Peyer's patch (tissue), 4 donors: ENCODE results near the gene P2RY14. TPM values are rescaled to one million over a fixed set of nuclear protein-coding genes. Genes with fewer than 3 reads are reported as not detected.
"Not testable (repeated sequence)": the region's sequence is repeated elsewhere in the genome, so short reads cannot be mapped to it uniquely, and the experiment has no call there.

Experiments used
- DNase-seq, 3 donors: peaks; one replicate each; pipeline ENCODE4 v3.0.0-alpha.2; 2017 to 2019
- H3K27ac ChIP-seq, 4 donors: fragments of 200-600 bp; sonication (generic); one replicate each; pipeline ENCODE4 v1.5.1; 2016 to 2019
- H3K27me3 ChIP-seq, 2 donors: fragments of 200-600 bp; sonication (generic); one replicate each; pipeline ENCODE4 v1.5.1; 2019
- H3K36me3 ChIP-seq, 3 donors: fragments of 200-600 bp; sonication (generic); one replicate each; pipeline ENCODE4 v1.5.1; 2016 to 2019
- H3K4me1 ChIP-seq, 4 donors: fragments of 200-600 bp; sonication (generic); one replicate each; pipeline ENCODE4 v1.5.1; 2016 to 2019
- H3K4me3 ChIP-seq, 4 donors: fragments of 200-600 bp; sonication (generic); 1 replicate in 3 of 4; 2 replicates in 1 of 4; pipeline ENCODE4 v1.5.1; 2016 to 2019; ENCODE audit warnings: mild to moderate bottlenecking in 1 of 4
- H3K9me3 ChIP-seq, 4 donors: fragments of 200-600 bp; sonication (generic); one replicate each; pipeline ENCODE4 v1.5.1; 2016 to 2019; ENCODE audit warnings: mild to moderate bottlenecking in 1 of 4
- CTCF ChIP-seq, 6 experiments: fragments of 450-650 bp in 4 of 6; fragments of 200-600 bp in 2 of 6; sonication (generic) in 1 of 6; IDR thresholded peaks; one replicate each; pipeline ENCODE4 v1.5.1; 2017 to 2019; ENCODE audit warnings: antibody characterized with exemption in 6 of 6, mild to moderate bottlenecking in 3 of 6, moderate library complexity in 1 of 6
- POLR2A ChIP-seq, 2 donors: fragments of 450-650 bp; IDR thresholded peaks; one replicate each; pipeline ENCODE4 v1.5.1; 2017; ENCODE audit warnings: antibody characterized with exemption in 2 of 2, mild to moderate bottlenecking in 2 of 2, moderate library complexity in 2 of 2
- total RNA-seq, 4 donors: library from RNA; depleted of rRNA; stranded (reverse); fragments of >200 nt; gene quantifications; one replicate each; pipeline ENCODE4 v1.1.0, GENCODE V29; 2016

P2RY14 gene
- total RNA-seq, 4 donors from 2014 or later = 1.2 to 3.6 (median 2.0) TPM

DNA sequence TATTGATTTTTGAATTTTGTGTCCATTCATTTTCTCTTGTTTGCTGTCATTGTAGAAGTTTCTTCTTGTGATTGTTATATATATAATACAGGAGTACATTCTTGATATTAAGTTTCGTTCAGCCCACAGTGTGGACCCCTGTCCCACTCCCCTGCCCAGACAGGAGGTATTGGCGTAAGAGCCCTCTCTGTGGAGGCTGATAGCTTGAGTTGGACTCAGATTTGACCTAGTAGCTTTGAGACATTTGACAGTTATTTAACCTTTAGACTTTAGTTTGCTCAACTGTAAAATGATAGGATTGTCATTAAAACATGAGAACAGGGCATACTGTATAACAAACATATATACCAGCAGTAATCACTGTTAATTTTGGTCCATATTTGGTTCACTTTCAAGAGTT, 102.4 kb downstream of the P2RY14 start:
- TF ChIP-seq POLR2A (IDR thresholded peaks at IDR 0.05) (no peak), CTCF (IDR thresholded peaks at IDR 0.05) (no peak)
- DNase-seq = no peak
- Histone ChIP-seq H3K27me3 (no peaks in the 10 kb centered on the region), H3K4me3 (no peak overlapping the region), H3K36me3 (no peaks in the 10 kb centered on the region), H3K9me3 (no peaks in the 10 kb centered on the region), H3K4me1 (peaks cover 0 to 3% (median 0%) of the 10 kb centered on the region in 4 donors), H3K27ac (no peak overlapping the region)

DNA sequence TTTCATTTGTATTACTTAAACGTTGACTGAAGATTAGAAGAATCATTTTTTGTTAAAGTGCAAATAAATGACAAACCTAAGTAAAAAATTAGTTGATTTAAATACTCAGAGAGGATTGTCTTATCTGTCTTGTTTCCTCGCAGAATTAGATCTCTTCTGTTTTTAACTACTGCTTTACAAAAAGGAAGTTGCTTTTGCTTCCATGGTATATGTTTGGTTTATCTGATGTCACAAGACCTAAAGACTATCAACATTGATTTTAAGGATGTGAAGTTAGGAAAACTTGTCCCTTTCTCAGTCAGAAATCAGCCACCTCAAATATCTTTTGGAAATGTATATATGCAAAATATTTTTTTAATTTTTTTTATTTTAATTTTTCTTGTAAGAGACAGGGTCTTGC, 104.0 kb downstream of the P2RY14 start:
- no peak overlapping the region for H3K27ac ChIP-seq
- no peak for TF ChIP-seq CTCF (IDR thresholded peaks at IDR 0.05)
- no peak for TF ChIP-seq POLR2A (IDR thresholded peaks at IDR 0.05)
- H3K27me3 ChIP-seq = no peaks in the 10 kb centered on the region
- no peak for DNase-seq
- no peaks in the 10 kb centered on the region for H3K9me3 ChIP-seq
- H3K4me1 ChIP-seq = peaks cover 0 to 5% (median 1%) of the 10 kb centered on the region in 4 donors
- no peaks in the 10 kb centered on the region for H3K36me3 ChIP-seq
- H3K4me3 ChIP-seq = no peak overlapping the region

DNA sequence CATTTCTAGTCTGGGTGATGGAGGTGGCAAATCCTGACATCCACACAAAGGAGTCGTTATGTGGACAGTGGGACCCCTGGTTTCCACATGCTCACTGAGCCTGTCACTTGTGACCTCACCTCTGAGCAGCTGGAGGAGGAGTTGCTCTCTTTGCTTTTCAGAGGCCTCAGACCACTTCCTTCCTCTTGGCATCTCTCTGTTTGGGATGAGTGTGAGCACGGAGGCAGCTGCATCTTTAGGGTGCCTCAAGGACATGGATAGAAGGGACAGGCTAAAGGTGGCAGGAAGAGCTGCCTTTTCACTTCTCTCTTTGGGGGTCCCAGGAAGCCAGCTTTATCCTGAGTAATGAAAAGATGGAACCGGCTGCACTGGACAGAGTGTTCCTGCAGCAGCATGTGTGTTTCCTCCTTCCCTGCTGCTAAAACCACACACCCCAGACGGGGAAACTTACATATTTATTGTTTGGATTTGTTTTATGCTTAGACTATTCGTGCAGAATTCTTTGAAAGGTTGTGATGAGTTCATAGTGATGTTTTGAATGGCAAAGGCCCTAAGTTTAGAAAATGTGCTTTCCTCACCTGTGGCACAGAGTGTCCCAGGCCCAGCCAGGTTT, 107.1 kb downstream of the P2RY14 start:
- TF ChIP-seq POLR2A (IDR thresholded peaks at IDR 0.05) = no peak
- no peak for TF ChIP-seq CTCF (IDR thresholded peaks at IDR 0.05)
- H3K27ac ChIP-seq = peak overlapping the region in 3 of 4 donors; percentile 48 to 60 (median 53)
- peak in 2 of 3 donors; percentile 50 to 74 for DNase-seq

DNA sequence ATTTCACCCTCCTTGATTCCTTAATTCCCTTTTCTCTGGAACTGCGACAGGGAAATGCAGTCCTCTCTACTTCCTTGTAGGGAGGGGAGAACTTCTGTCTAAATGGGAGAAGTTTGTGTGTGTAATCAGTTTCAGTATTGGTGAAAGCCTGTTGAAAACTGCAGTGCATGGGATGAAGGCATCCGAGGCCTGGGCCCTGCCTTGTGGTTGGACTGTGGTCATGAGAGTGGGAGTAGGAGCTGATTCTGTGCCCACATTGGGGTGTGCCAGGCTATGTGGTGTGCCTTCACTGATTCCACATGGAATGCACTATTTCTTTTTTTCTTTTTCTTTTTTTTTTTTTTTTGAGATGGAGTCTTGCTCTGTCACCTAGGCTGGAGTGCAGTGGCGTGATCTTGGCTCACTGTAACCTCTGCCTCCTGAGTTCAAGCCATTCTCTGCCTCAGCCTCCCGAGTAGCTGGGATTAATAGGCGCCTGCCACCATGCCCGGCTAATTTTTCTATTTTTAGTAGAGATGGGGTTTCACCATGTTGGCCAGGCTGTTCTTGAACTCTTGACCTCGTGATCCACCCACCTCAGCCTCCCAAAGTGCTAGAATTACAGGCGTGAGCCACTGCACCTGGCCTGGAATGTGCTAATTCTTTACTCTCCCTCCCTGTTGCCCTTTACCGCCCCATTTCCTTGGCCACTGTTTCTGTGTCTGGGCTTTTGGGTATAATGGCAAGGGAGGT, 108.2 kb downstream of the P2RY14 start:
- not testable (repeated sequence) for H3K4me1 ChIP-seq, H3K36me3 ChIP-seq, H3K27me3 ChIP-seq, H3K4me3 ChIP-seq, H3K9me3 ChIP-seq
- DNase-seq = peak in 2 of 3 donors; percentile 40 to 60
- H3K27ac ChIP-seq = peak overlapping the region in 3 of 4 donors; percentile 48 to 60 (median 53)

More for the DNA sequence above, 107.1 kb downstream of the P2RY14 start:
- H3K9me3 ChIP-seq = no peaks in the 10 kb centered on the region
- peaks cover 0 to 5% (median 1%) of the 10 kb centered on the region in 4 donors for H3K4me1 ChIP-seq
- H3K27me3 ChIP-seq = no peaks in the 10 kb centered on the region
- no peaks in the 10 kb centered on the region for H3K36me3 ChIP-seq
- H3K4me3 ChIP-seq = no peak overlapping the region

GRCh38 chr3:151169262-151169947, 108.9 kb downstream of the P2RY14 start:
- Histone ChIP-seq H3K36me3 (no peaks in the 10 kb centered on the region), H3K27ac (peak overlapping the region in 1 of 4 donors; percentile 53), H3K4me3 (no peak overlapping the region), H3K9me3 (no peaks in the 10 kb centered on the region), H3K27me3 (no peaks in the 10 kb centered on the region), H3K4me1 (peaks cover 0 to 5% (median 1%) of the 10 kb centered on the region in 4 donors)
- peak in 1 of 3 donors; percentile 52 for DNase-seq
- TF ChIP-seq POLR2A (IDR thresholded peaks at IDR 0.05) (no peak), CTCF (IDR thresholded peaks at IDR 0.05) (no peak)
